Measurements from ENCODE around the gene CEP112.

CEP112 gene

GRCh38 chr17:65718601-65719000 is 473.3 kb downstream of the CEP112 start:
- H3K27me3 ChIP-seq (ENCODE audit: control insufficient read depth, insufficient read depth, low read length) = no peaks in the 10 kb centered on the region
- H3K4me1 ChIP-seq (ENCODE audit: control insufficient read depth, insufficient read depth, low read length) = no peaks in the 10 kb centered on the region
- no peak overlapping the region for H3K4me3 ChIP-seq (ENCODE audit: low read depth, low read length)
- no peak overlapping the region for H3K9ac ChIP-seq (ENCODE audit: low read length)
- no peak overlapping the region for H3K27ac ChIP-seq (ENCODE audit: low read depth, low read length)
- no peaks in the 10 kb centered on the region for H3K36me3 ChIP-seq (ENCODE audit: control insufficient read depth, insufficient read depth, low read length)
- no peaks in the 10 kb centered on the region for H3K9me3 ChIP-seq (ENCODE audit: control insufficient read depth, insufficient read depth, low read depth, low read length)

GRCh38 chr17:65712383-65713267 is 479.3 kb downstream of the CEP112 start:
- Histone ChIP-seq H3K9me3 (ENCODE audit: control insufficient read depth, insufficient read depth, low read depth, low read length) (no peaks in the 10 kb centered on the region), H3K4me1 (ENCODE audit: control insufficient read depth, insufficient read depth, low read length) (peaks cover 12% of the 10 kb centered on the region), H3K27me3 (ENCODE audit: control insufficient read depth, insufficient read depth, low read length) (no peaks in the 10 kb centered on the region), H3K36me3 (ENCODE audit: control insufficient read depth, insufficient read depth, low read length) (no peaks in the 10 kb centered on the region), H3K4me3 (ENCODE audit: low read depth, low read length) (no peak overlapping the region), H3K27ac (ENCODE audit: low read depth, low read length) (no peak overlapping the region), H3K9ac (ENCODE audit: low read length) (no peak overlapping the region)

GRCh38 chr17:65711671-65712276 is 480.2 kb downstream of the CEP112 start:
- H3K27ac ChIP-seq (ENCODE audit: low read depth, low read length) = no peak overlapping the region
- H3K4me3 ChIP-seq (ENCODE audit: low read depth, low read length) = no peak overlapping the region
- H3K4me1 ChIP-seq (ENCODE audit: control insufficient read depth, insufficient read depth, low read length) = peaks cover 12% of the 10 kb centered on the region
- H3K36me3 ChIP-seq (ENCODE audit: control insufficient read depth, insufficient read depth, low read length) = no peaks in the 10 kb centered on the region
- H3K9ac ChIP-seq (ENCODE audit: low read length) = no peak overlapping the region
- H3K9me3 ChIP-seq (ENCODE audit: control insufficient read depth, insufficient read depth, low read depth, low read length) = no peaks in the 10 kb centered on the region
- H3K27me3 ChIP-seq (ENCODE audit: control insufficient read depth, insufficient read depth, low read length) = no peaks in the 10 kb centered on the region

DNA sequence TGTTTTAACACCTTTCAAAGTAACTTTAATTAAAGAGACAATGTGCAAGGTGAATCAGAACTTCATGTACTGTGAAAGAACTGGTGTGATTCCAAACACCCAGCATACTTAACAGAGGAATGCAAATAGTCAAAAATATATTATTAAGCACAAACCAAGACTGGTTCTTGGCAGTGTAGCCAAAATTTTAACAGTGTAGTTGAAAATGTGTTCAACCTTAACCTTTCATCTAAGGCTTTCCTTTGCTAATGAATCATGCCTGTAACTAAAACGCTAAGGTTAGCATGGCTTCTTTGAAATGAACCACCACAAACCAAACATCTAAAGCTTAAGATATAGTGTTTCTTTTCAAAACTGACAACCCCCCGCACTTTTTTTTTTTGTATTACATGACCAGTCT is 484.2 kb downstream of the CEP112 start:
- Histone ChIP-seq H3K9ac (ENCODE audit: low read length) (no peak overlapping the region), H3K36me3 (ENCODE audit: control insufficient read depth, insufficient read depth, low read length) (no peaks in the 10 kb centered on the region), H3K4me1 (ENCODE audit: control insufficient read depth, insufficient read depth, low read length) (peaks cover 14% of the 10 kb centered on the region), H3K27ac (ENCODE audit: low read depth, low read length) (no peak overlapping the region), H3K9me3 (ENCODE audit: control insufficient read depth, insufficient read depth, low read depth, low read length) (no peaks in the 10 kb centered on the region), H3K27me3 (ENCODE audit: control insufficient read depth, insufficient read depth, low read length) (no peaks in the 10 kb centered on the region), H3K4me3 (ENCODE audit: low read depth, low read length) (no peak overlapping the region)

DNA sequence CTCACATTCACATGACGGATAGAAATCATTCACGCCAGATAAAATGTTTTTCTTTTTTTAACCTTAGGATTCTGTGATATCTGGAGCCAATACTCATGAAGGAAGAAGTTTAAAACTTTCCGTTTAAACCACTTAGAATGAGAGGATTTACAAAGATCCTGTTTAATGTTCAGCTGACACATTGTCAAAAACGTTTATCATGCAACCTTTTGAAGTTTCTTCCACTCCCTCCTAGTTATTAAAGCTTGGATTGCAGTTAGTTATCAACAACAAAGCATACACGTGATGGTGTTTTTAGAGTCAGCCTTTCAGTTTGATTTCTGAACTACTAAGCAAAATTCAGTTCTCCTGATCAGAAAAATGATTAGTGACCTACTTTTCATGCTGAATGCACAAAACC is 487.2 kb downstream of the CEP112 start:
- 0 out of 2 replicates have a peak, but pooled peaks cover 2% of the 10 kb centered on the region for H3K4me1 ChIP-seq (ENCODE audit: control insufficient read depth, insufficient read depth, low read length)
- no peaks in the 10 kb centered on the region for H3K36me3 ChIP-seq (ENCODE audit: control insufficient read depth, insufficient read depth, low read length)
- H3K9me3 ChIP-seq (ENCODE audit: control insufficient read depth, insufficient read depth, low read depth, low read length) = no peaks in the 10 kb centered on the region
- H3K4me3 ChIP-seq (ENCODE audit: low read depth, low read length) = no peak overlapping the region
- H3K9ac ChIP-seq (ENCODE audit: low read length) = no peak overlapping the region
- no peaks in the 10 kb centered on the region for H3K27me3 ChIP-seq (ENCODE audit: control insufficient read depth, insufficient read depth, low read length)
- H3K27ac ChIP-seq (ENCODE audit: low read depth, low read length) = no peak overlapping the region

- H3K4me1 ChIP-seq (ENCODE audit: control insufficient read depth, insufficient read depth, low read length) = peaks cover 6% of the 10 kb centered on the region
- no peaks in the 10 kb centered on the region for H3K36me3 ChIP-seq (ENCODE audit: control insufficient read depth, insufficient read depth, low read length)
- no peak overlapping the region for H3K4me3 ChIP-seq (ENCODE audit: low read depth, low read length)
- no peaks in the 10 kb centered on the region for H3K9me3 ChIP-seq (ENCODE audit: control insufficient read depth, insufficient read depth, low read depth, low read length)
- H3K9ac ChIP-seq (ENCODE audit: low read length) = no peak overlapping the region
- no peaks in the 10 kb centered on the region for H3K27me3 ChIP-seq (ENCODE audit: control insufficient read depth, insufficient read depth, low read length)
- no peak overlapping the region for H3K27ac ChIP-seq (ENCODE audit: low read depth, low read length)
Measured at GRCh38 chr17:65703891-65704290, 488.0 kb downstream of the CEP112 start.

GRCh38 chr17:65699459-65699858 is 492.5 kb downstream of the CEP112 start:
- peaks cover 47% of the 10 kb centered on the region for H3K4me1 ChIP-seq (ENCODE audit: control insufficient read depth, insufficient read depth, low read length)
- no peaks in the 10 kb centered on the region for H3K27me3 ChIP-seq (ENCODE audit: control insufficient read depth, insufficient read depth, low read length)
- H3K9ac ChIP-seq (ENCODE audit: low read length) = no peak overlapping the region
- H3K4me3 ChIP-seq (ENCODE audit: low read depth, low read length) = no peak overlapping the region
- no peaks in the 10 kb centered on the region for H3K9me3 ChIP-seq (ENCODE audit: control insufficient read depth, insufficient read depth, low read depth, low read length)
- no peak overlapping the region for H3K27ac ChIP-seq (ENCODE audit: low read depth, low read length)
- no peaks in the 10 kb centered on the region for H3K36me3 ChIP-seq (ENCODE audit: control insufficient read depth, insufficient read depth, low read length)

DNA sequence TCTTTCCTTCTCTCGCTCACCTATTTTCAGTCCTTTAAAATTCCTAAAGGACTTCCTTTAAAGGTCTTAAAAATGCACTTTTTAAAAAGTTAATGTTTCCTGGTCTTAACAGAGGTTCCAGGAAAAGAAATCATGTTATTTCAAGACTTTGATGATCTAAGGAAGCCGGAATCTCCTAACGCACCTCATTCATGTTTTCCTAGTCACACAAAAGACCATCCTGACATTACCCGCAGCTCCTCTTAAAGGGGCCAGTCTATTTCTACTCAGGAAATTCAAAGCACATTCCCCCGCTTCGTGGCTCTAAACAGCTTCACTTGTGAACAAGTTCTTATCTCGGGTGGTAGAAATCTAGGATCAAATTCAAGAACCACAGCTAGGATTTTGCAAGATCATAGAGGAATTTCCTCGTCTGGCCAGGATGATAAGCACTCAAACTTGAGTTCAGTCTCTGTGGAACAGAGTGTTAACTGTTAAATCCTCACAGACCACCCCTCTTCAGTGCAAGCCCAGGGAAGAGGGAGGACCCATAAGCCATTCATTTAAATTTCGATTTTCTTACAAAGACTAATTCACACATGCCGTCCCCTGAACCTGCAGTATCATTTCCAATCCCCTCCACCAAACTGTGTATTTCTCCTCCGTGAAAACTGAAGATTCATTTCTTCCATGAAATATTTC is 493.4 kb downstream of the CEP112 start:
- H3K4me3 ChIP-seq (ENCODE audit: low read depth, low read length) = peak overlapping the region; percentile 35
- no peaks in the 10 kb centered on the region for H3K9me3 ChIP-seq (ENCODE audit: control insufficient read depth, insufficient read depth, low read depth, low read length)
- peak overlapping the region; percentile 84 for H3K27ac ChIP-seq (ENCODE audit: low read depth, low read length)
- H3K9ac ChIP-seq (ENCODE audit: low read length) = peak overlapping the region; percentile 67
- peaks cover 47% of the 10 kb centered on the region for H3K4me1 ChIP-seq (ENCODE audit: control insufficient read depth, insufficient read depth, low read length)
- no peaks in the 10 kb centered on the region for H3K36me3 ChIP-seq (ENCODE audit: control insufficient read depth, insufficient read depth, low read length)
- H3K27me3 ChIP-seq (ENCODE audit: control insufficient read depth, insufficient read depth, low read length) = no peaks in the 10 kb centered on the region

GRCh38 chr17:65697661-65698060 is 494.3 kb downstream of the CEP112 start:
- Histone ChIP-seq H3K9ac (ENCODE audit: low read length) (peak overlapping the region; percentile 67), H3K9me3 (ENCODE audit: control insufficient read depth, insufficient read depth, low read depth, low read length) (no peaks in the 10 kb centered on the region), H3K4me1 (ENCODE audit: control insufficient read depth, insufficient read depth, low read length) (peaks cover 47% of the 10 kb centered on the region), H3K27ac (ENCODE audit: low read depth, low read length) (peak overlapping the region; percentile 84), H3K4me3 (ENCODE audit: low read depth, low read length) (peak overlapping the region; percentile 35; the same call in 1 of the 2 replicates), H3K27me3 (ENCODE audit: control insufficient read depth, insufficient read depth, low read length) (no peaks in the 10 kb centered on the region), H3K36me3 (ENCODE audit: control insufficient read depth, insufficient read depth, low read length) (no peaks in the 10 kb centered on the region)

DNA sequence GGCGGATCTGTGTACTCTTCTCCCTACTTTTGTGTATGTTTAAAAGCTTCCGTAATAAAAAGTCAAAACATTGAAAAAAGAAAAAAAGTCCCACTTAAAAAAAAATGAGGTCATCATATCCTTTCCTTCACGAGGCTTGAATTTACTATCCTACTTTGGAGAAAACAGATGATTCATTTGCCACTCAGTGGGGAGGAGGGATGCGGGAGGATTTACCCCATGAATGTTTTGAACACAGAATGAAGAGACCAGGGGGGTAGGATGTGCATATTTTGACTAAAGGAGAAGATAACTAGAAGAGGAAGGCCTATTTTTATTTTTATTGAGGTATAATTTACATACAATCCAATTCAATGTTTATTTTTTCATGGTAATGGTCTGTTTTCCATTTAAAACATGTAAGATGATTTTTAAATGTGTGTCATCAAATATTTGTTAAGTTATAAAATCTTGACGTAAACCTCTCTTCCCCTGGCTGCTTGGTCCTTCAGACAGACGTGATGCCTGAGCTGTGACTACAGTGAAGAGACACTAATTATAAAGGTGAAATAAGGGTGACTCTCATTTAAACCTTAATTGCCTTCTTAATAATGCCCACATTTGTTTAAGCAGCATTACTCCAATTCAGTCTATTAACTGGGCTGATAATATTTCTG is 495.1 kb downstream of the CEP112 start:
- Histone ChIP-seq H3K27ac (ENCODE audit: low read depth, low read length) (peak overlapping the region; percentile 42; the same call in 1 of the 2 replicates), H3K4me3 (ENCODE audit: low read depth, low read length) (peak overlapping the region; percentile 14; the same call in 1 of the 2 replicates), H3K4me1 (ENCODE audit: control insufficient read depth, insufficient read depth, low read length) (peaks cover 47% of the 10 kb centered on the region), H3K9ac (ENCODE audit: low read length) (no peak overlapping the region), H3K27me3 (ENCODE audit: control insufficient read depth, insufficient read depth, low read length) (no peaks in the 10 kb centered on the region), H3K9me3 (ENCODE audit: control insufficient read depth, insufficient read depth, low read depth, low read length) (no peaks in the 10 kb centered on the region), H3K36me3 (ENCODE audit: control insufficient read depth, insufficient read depth, low read length) (no peaks in the 10 kb centered on the region)

All from HUES6 (cell line).